ENCODE data around the gene ZIC4. TPM values are rescaled to one million over a fixed set of nuclear protein-coding genes. Genes with fewer than 3 reads are reported as not detected.

Gene ZIC4
- total RNA-seq, 5 donors from 2014 or later (not counting 1 experiment from before 2014, with no cell fraction given): not detected

DNA sequence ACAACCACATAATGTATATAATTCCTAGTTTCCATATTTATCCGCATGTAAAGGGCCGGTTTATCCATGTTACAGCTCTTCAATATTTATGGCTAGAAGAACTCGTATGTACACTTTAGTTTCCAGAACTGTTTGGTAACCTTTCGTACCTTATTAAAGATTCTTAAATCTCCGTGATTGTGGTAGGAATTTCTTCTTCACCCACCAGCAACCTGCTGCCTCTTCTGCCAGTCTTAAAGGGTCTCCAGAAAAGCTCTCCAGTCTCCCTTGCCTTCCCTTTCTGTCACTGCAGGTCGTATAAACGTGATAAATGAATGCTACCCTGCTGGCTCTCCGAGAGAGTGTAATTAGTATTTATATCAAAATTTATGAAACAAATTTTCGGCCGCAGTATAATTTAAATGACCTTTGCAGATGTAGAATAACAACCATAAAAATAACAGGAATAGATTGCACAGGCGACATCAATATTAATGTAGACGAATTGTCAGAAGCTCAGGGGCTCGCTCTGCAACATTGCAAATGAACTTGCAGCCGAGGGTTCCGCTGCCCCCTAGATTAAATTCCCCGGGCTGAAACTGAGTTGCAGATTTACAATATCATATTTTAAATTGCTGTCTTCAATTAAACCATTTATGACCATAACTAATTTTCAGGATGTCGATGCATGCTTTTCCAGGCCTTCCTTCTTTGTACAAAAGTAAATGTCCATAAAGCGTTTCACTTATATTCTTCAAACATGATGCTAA, 8.2 kb upstream of the ZIC4 start:
- Mint-ChIP-seq H3K4me3 (peak overlapping the region in 1 of 3 donors; percentile 2), H3K36me3 (peaks cover 4% of the 10 kb centered on the region), H3K27ac (no peak overlapping the region), H3K9me3 (peaks cover 0 to 7% (median 0%) of the 10 kb centered on the region in 3 donors), H3K27me3 (peaks cover 68 to 76% of the 10 kb centered on the region in 2 donors), H3K4me1 (peaks cover 26 to 31% (median 30%) of the 10 kb centered on the region in 3 donors)
- Histone ChIP-seq H3K4me3 (ENCODE audit: control insufficient read depth in 1 of 2, extremely low read depth in 1 of 2, low read length in 1 of 2) (no peak overlapping the region), H3K27ac (ENCODE audit: low read length) (no peak overlapping the region), H3K27me3 (replicated peaks in 1 of 2; ENCODE audit: control insufficient read depth in 2 of 2, extremely low read depth in 1 of 2, insufficient read depth in 2 of 2, low read length in 1 of 2) (peaks cover 39 to 56% of the 10 kb centered on the region in 2 experiments), H3K9me3 (peaks cover 4% of the 10 kb centered on the region), H3K36me3 (ENCODE audit: control insufficient read depth in 2 of 2, extremely low read depth in 1 of 2, insufficient read depth in 1 of 2, low read length in 1 of 2) (no peaks in the 10 kb centered on the region), H3K4me1 (ENCODE audit: control insufficient read depth in 1 of 2, extremely low read depth in 1 of 2, insufficient read depth in 2 of 2, low read length in 2 of 2) (peaks cover 3 to 33% of the 10 kb centered on the region in 2 experiments)
- DNase-seq (no peak), ATAC-seq (replicated peaks in 1 of 4) (no peak)
- POLR2A ChIA-PET: no interaction called here
- CTCF ChIA-PET: no interaction called here
- WGBS (ENCODE audit: insufficient coverage): 29% methylated on average over 6 of the region's 18 CpGs

DNA sequence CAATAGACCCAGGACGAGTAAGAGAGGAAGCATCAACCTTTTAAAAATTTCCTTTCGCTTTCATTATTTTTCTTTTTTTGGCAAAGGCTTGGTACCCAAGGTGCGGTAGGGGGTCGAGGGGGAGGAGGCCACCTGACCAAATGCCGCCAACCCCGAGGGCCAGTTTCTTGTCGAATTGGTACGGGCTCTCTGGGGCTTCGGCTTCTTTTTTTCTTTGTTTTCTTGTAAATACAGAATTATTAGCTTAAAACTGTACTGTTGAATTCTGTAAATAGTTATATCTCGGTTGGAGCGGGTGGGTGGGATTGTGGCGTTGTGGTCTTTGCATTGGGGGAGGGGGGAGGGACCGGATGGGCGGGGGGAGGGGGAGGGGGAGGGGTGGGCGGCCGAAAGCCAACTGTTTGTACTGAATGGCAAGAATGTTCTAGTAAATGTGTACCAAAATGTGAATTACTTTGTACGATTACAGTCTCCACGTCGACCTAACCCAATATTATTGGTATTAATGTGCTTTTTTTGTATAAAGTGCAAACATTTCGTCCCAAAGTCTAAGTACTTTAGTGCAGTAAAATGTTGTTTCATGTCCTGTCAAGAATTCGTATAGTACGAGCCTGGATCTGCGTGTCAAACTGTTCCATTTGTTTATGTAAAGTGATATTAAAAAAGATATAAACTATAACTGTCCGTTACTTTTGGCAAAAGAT, 7.5 kb upstream of the ZIC4 start:
- POLR2A ChIA-PET: no interaction called here
- Mint-ChIP-seq H3K4me3 (peak overlapping the region; percentile 52 to 79 (median 52)), H3K27me3 (peaks cover 70 to 77% of the 10 kb centered on the region in 2 donors), H3K36me3 (peaks cover 4% of the 10 kb centered on the region), H3K9me3 (peaks cover 0 to 7% (median 0%) of the 10 kb centered on the region in 3 donors), H3K27ac (no peak overlapping the region), H3K4me1 (peaks cover 27 to 35% (median 33%) of the 10 kb centered on the region in 3 donors)
- Histone ChIP-seq H3K9me3 (peaks cover 4% of the 10 kb centered on the region), H3K4me1 (ENCODE audit: control insufficient read depth in 1 of 2, extremely low read depth in 1 of 2, insufficient read depth in 2 of 2, low read length in 2 of 2) (peaks cover 3 to 35% of the 10 kb centered on the region in 2 experiments), H3K4me3 (ENCODE audit: control insufficient read depth in 1 of 2, extremely low read depth in 1 of 2, low read length in 1 of 2) (peak overlapping the region in 1 of 2 donors; percentile 69), H3K36me3 (ENCODE audit: control insufficient read depth in 2 of 2, extremely low read depth in 1 of 2, insufficient read depth in 1 of 2, low read length in 1 of 2) (no peaks in the 10 kb centered on the region), H3K27me3 (replicated peaks in 1 of 2; ENCODE audit: control insufficient read depth in 2 of 2, extremely low read depth in 1 of 2, insufficient read depth in 2 of 2, low read length in 1 of 2) (peaks cover 38 to 55% of the 10 kb centered on the region in 2 experiments), H3K27ac (ENCODE audit: low read length) (no peak overlapping the region)
- CTCF ChIA-PET: interaction anchor here in 1 of 2 donors (0.7 kb wide), 1 partner anchor 1114 kb away, joined by 3 read pairs; no protein-coding TSS in a partner anchor
- DNase-seq (no peak), ATAC-seq (replicated peaks in 1 of 4) (no peak)
- 20% methylated on average over 1 of the region's 24 CpGs for WGBS (ENCODE audit: insufficient coverage)

DNA sequence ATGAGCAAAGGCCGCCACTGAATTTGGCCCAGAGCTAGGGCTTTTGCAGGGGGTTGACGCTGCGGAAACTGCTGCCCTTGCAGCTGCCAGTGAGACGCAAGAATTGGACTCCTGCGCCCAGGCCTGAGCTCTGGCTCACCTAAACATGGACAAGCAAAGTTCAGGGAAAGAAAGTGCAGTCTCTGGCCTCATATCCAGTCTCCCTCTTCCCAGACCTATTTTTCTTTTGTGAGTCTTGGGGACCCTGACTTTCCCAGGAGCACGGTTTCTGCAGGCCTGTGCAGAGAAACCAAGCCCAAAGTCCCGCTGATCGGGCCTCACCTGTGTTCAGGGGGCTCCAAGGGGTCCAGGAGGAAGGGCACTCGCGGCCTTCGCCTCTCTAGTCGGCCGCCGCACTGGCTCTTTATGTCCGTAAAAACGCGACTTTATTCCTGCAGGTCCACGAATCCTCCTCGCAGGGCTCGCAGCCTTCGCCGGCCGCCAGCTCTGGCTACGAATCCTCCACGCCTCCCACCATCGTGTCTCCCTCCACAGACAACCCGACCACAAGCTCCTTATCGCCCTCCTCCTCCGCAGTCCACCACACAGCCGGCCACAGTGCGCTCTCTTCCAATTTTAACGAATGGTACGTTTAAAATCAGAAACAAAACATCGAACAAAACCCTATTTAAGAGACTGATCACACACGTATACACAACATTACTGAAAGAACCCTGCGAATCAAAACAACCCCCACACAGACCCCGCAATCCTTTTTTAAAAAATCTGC, 6.8 kb upstream of the ZIC4 start:
- peak overlapping the region in 1 of 2 donors; percentile 43 for H3K27ac Mint-ChIP-seq
- H3K4me3 ChIP-seq (ENCODE audit: control insufficient read depth in 1 of 2, extremely low read depth in 1 of 2, low read length in 1 of 2): peak overlapping the region in 1 of 2 donors; percentile 69
- peaks cover 0 to 14% (median 1%) of the 10 kb centered on the region in 3 donors for H3K9me3 Mint-ChIP-seq
- H3K4me3 Mint-ChIP-seq: peak overlapping the region; percentile 52 to 79 (median 52)
- WGBS (ENCODE audit: insufficient coverage): 7% methylated on average over 33 of the region's 37 CpGs
- peaks cover 70 to 77% of the 10 kb centered on the region in 2 donors for H3K27me3 Mint-ChIP-seq
- no peak for DNase-seq
- ChIA-PET POLR2A (no interaction called here), CTCF (interaction anchor here in 1 of 2 donors (0.7 kb wide), 1 partner anchor 1113 kb away, joined by 3 read pairs; no protein-coding TSS in a partner anchor)
- peaks cover 3 to 35% of the 10 kb centered on the region in 2 experiments for H3K4me1 ChIP-seq (ENCODE audit: control insufficient read depth in 1 of 2, extremely low read depth in 1 of 2, insufficient read depth in 2 of 2, low read length in 2 of 2)
- no peak for ATAC-seq (replicated peaks in 1 of 4)
- no peaks in the 10 kb centered on the region for H3K36me3 ChIP-seq (ENCODE audit: control insufficient read depth in 2 of 2, extremely low read depth in 1 of 2, insufficient read depth in 1 of 2, low read length in 1 of 2)
- peaks cover 35 to 41% (median 39%) of the 10 kb centered on the region in 3 donors for H3K4me1 Mint-ChIP-seq
- H3K27me3 ChIP-seq (replicated peaks in 1 of 2; ENCODE audit: control insufficient read depth in 2 of 2, extremely low read depth in 1 of 2, insufficient read depth in 2 of 2, low read length in 1 of 2): peaks cover 34 to 61% of the 10 kb centered on the region in 2 experiments
- H3K27ac ChIP-seq (ENCODE audit: low read length): no peak overlapping the region
- H3K36me3 Mint-ChIP-seq: no peaks in the 10 kb centered on the region
- H3K9me3 ChIP-seq: no peaks in the 10 kb centered on the region

DNA sequence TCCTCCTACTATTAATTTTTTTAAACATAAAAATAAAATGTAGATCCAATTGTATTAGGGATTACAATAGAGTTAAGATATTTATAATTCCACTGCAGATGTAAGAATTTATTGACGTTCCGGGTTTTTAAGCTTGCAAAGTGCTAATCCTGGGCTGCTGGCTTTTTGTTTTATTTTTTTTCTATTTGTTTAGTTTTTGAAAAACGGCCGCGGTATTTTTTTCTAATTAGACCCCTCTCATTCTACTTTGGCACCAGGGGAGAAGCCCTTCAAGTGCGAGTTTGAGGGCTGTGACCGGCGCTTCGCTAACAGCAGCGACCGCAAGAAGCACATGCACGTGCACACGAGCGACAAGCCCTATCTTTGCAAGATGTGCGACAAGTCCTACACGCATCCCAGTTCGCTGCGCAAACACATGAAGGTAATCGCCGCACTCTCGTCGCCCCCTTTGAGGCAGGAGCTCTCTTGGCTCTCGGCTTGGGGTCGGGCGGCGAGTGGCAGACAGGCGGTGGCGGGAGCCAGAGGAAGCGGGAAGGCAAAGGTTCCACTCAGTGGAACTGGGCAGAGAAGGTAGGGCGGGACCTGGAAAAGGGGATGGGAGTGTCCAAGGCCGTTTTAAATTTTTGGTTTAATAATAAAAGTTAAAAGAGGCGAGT, 6.0 kb upstream of the ZIC4 start:
- ATAC-seq (replicated peaks in 1 of 4): no peak
- CTCF ChIA-PET: no interaction called here

DNA sequence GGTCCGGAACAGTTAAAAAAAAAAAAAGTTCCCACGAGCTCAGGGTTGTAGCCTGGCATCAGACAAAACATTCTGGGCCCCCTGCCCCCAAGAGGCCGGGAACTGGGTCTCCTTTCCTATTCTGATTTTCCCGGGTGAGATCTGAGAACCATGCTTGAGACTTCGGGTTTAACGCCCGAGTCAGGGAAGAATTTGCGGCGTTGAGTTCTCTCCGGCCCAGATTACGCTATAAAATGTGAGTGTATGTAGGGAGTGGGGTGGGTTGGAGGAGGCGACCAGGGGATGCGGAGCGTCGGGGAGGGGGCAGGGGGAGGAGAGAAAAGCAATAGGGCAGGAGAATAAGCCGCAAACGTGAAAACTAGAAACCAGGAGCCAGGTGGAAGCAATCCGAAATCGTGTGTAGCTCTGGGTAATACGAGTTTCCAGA, 5.5 kb upstream of the ZIC4 start:
- POLR2A ChIA-PET: no interaction called here
- CTCF ChIA-PET: no interaction called here
- no peak for ATAC-seq (replicated peaks in 1 of 4)
- H3K27ac Mint-ChIP-seq: no peak overlapping the region
- H3K4me1 ChIP-seq (ENCODE audit: control insufficient read depth in 1 of 2, extremely low read depth in 1 of 2, insufficient read depth in 2 of 2, low read length in 2 of 2): peaks cover 3 to 35% of the 10 kb centered on the region in 2 experiments
- no peaks in the 10 kb centered on the region for H3K36me3 ChIP-seq (ENCODE audit: control insufficient read depth in 2 of 2, extremely low read depth in 1 of 2, insufficient read depth in 1 of 2, low read length in 1 of 2)
- peaks cover 68 to 76% of the 10 kb centered on the region in 2 donors for H3K27me3 Mint-ChIP-seq
- no peak overlapping the region for H3K4me3 ChIP-seq (ENCODE audit: control insufficient read depth in 1 of 2, extremely low read depth in 1 of 2, low read length in 1 of 2)
- H3K36me3 Mint-ChIP-seq: no peaks in the 10 kb centered on the region
- DNase-seq: no peak
- peak overlapping the region in 1 of 3 donors; percentile 79 for H3K4me3 Mint-ChIP-seq
- H3K9me3 Mint-ChIP-seq: peaks cover 0 to 17% (median 3%) of the 10 kb centered on the region in 3 donors
- peaks cover 32 to 73% of the 10 kb centered on the region in 2 experiments for H3K27me3 ChIP-seq (replicated peaks in 1 of 2; ENCODE audit: control insufficient read depth in 2 of 2, extremely low read depth in 1 of 2, insufficient read depth in 2 of 2, low read length in 1 of 2)
- H3K27ac ChIP-seq (ENCODE audit: low read length): no peak overlapping the region
- H3K9me3 ChIP-seq: no peaks in the 10 kb centered on the region
- peaks cover 37 to 46% (median 46%) of the 10 kb centered on the region in 3 donors for H3K4me1 Mint-ChIP-seq
- 23% methylated on average over 8 of the region's 20 CpGs for WGBS (ENCODE audit: insufficient coverage)

More for the DNA sequence above, 6.0 kb upstream of the ZIC4 start:
- peak overlapping the region in 2 of 3 donors; percentile 28 to 79 for H3K4me3 Mint-ChIP-seq
- no peak overlapping the region for H3K27ac ChIP-seq (ENCODE audit: low read length)
- peaks cover 0 to 17% (median 3%) of the 10 kb centered on the region in 3 donors for H3K9me3 Mint-ChIP-seq
- peaks cover 34 to 68% of the 10 kb centered on the region in 2 experiments for H3K27me3 ChIP-seq (replicated peaks in 1 of 2; ENCODE audit: control insufficient read depth in 2 of 2, extremely low read depth in 1 of 2, insufficient read depth in 2 of 2, low read length in 1 of 2)
- peak overlapping the region in 1 of 2 donors; percentile 69 for H3K4me3 ChIP-seq (ENCODE audit: control insufficient read depth in 1 of 2, extremely low read depth in 1 of 2, low read length in 1 of 2)
- POLR2A ChIA-PET: no interaction called here
- no peak overlapping the region for H3K27ac Mint-ChIP-seq
- peaks cover 3 to 35% of the 10 kb centered on the region in 2 experiments for H3K4me1 ChIP-seq (ENCODE audit: control insufficient read depth in 1 of 2, extremely low read depth in 1 of 2, insufficient read depth in 2 of 2, low read length in 2 of 2)
- peaks cover 70 to 77% of the 10 kb centered on the region in 2 donors for H3K27me3 Mint-ChIP-seq
- H3K36me3 Mint-ChIP-seq: no peaks in the 10 kb centered on the region
- H3K9me3 ChIP-seq: no peaks in the 10 kb centered on the region
- DNase-seq: no peak
- no peaks in the 10 kb centered on the region for H3K36me3 ChIP-seq (ENCODE audit: control insufficient read depth in 2 of 2, extremely low read depth in 1 of 2, insufficient read depth in 1 of 2, low read length in 1 of 2)
- 13% methylated on average over 29 of the region's 32 CpGs for WGBS (ENCODE audit: insufficient coverage)
- peaks cover 37 to 46% (median 46%) of the 10 kb centered on the region in 3 donors for H3K4me1 Mint-ChIP-seq

Measured in T-cell (primary cell).